Thymus (tissue), 11 donors: ENCODE results near the gene SYK. TPM values are rescaled to one million over a fixed set of nuclear protein-coding genes. Genes with fewer than 3 reads are reported as not detected.
A peak's percentile ranks its signal among the peaks of the same experiment; 100 is the strongest.

ENCODE experiments used
- DNase-seq, 9 donors: peaks; one replicate each; pipeline ENCODE4 v3.0.0-alpha.2; 2013; ENCODE audit warnings: low spot score in 9 of 9, low read depth in 6 of 9, missing footprints in 1 of 9
- H3K27ac ChIP-seq, 2 donors: one replicate each; pipeline ENCODE4 v1.5.1; 2013; ENCODE audit warnings: control low read depth in 1 of 2, low read depth in 1 of 2, low read length in 1 of 2, mild to moderate bottlenecking in 1 of 2, moderate library complexity in 1 of 2
- H3K27me3 ChIP-seq, 2 donors: one replicate each; pipeline ENCODE4 v1.5.1; 2013; ENCODE audit warnings: low read length in 1 of 2; ENCODE audit not compliant: control insufficient read depth in 2 of 2, insufficient read depth in 1 of 2
- H3K36me3 ChIP-seq, 2 donors: one replicate each; pipeline ENCODE4 v1.5.1; 2013; ENCODE audit warnings: low read length in 1 of 2, mild to moderate bottlenecking in 1 of 2, moderate library complexity in 1 of 2; ENCODE audit not compliant: control insufficient read depth in 2 of 2, insufficient read depth in 2 of 2
- H3K4me1 ChIP-seq, 2 donors: one replicate each; pipeline ENCODE4 v1.5.1; 2013; ENCODE audit warnings: low read length in 2 of 2; ENCODE audit not compliant: control insufficient read depth in 2 of 2, insufficient read depth in 2 of 2
- H3K4me3 ChIP-seq, 2 donors: one replicate each; pipeline ENCODE4 v1.5.1; 2013; ENCODE audit warnings: low read length in 2 of 2, control low read depth in 1 of 2, mild to moderate bottlenecking in 1 of 2
- H3K9me3 ChIP-seq, 2 donors: one replicate each; pipeline ENCODE4 v1.5.1; 2013; ENCODE audit warnings: low read length in 1 of 2, mild to moderate bottlenecking in 1 of 2; ENCODE audit not compliant: control insufficient read depth in 2 of 2, insufficient read depth in 1 of 2
- WGBS: extraction: QIAGEN DNeasy Blood & Tissue Kit; methylation state at CpG from one replicate; pipeline ENCODE4 v1.1.7; 2013; 5-methylcytosine and 5-hydroxymethylcytosine counted together
- polyA plus RNA-seq: library from polyadenylated mRNA; stranded (reverse); fragments of 200-250 nt; gene quantifications from one replicate; pipeline ENCODE4 v1.2.3, GENCODE V29; 2013
- total RNA-seq: library from RNA; stranded (reverse); fragments of 120-200 nt; gene quantifications from one replicate; pipeline ENCODE4 v1.2.4, GENCODE V29; 2013
- donor health status: healthy.

The SYK gene
- total and polyA plus RNA-seq, 2 donors: 22.2 to 55.9 TPM

- no peak for DNase-seq
- WGBS: 53% methylated on average over 6 of the region's 6 CpGs
These were observed 55.5 kb downstream of the SYK start for GRCh38 chr9:90857091-90857490.

DNA sequence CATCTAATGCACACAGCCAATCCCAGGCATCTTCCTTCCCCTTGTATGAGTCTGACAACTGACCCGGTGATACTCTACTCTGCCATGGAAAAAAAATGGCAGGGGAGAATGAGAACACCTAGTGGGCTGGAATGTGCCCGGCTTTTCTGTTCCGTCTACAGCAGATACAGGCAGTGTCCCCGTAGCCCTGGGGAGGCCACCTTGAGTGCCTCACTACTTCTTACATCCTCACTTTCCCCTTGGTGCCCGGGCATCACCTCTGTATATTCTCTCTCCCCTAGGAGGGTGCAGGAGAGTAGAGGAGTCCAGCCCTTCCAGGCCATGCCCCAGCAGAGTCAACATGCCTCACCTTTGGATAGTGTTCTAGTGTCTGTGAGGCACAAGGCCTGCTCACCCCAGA, 56.2 kb downstream of the SYK start:
- DNase-seq: no peak
- no peaks in the 10 kb centered on the region for H3K9me3 ChIP-seq
- H3K27ac ChIP-seq: no peak overlapping the region
- no peaks in the 10 kb centered on the region for H3K27me3 ChIP-seq
- H3K36me3 ChIP-seq: peaks cover 37 to 40% of the 10 kb centered on the region in 2 donors
- peaks cover 0 to 22% of the 10 kb centered on the region in 2 donors for H3K4me1 ChIP-seq
- WGBS: 87% methylated on average over 5 of the region's 5 CpGs
- H3K4me3 ChIP-seq: no peak overlapping the region

More at GRCh38 chr9:90857091-90857490, 55.5 kb downstream of the SYK start:
- Histone ChIP-seq H3K9me3 (no peaks in the 10 kb centered on the region), H3K4me1 (peaks cover 0 to 22% of the 10 kb centered on the region in 2 donors), H3K4me3 (no peak overlapping the region), H3K27me3 (no peaks in the 10 kb centered on the region), H3K36me3 (peaks cover 30 to 35% of the 10 kb centered on the region in 2 donors), H3K27ac (no peak overlapping the region)

- WGBS: 71% methylated on average over 4 of the region's 4 CpGs
- Histone ChIP-seq H3K9me3 (no peaks in the 10 kb centered on the region), H3K27ac (no peak overlapping the region), H3K36me3 (peaks cover 39 to 42% of the 10 kb centered on the region in 2 donors), H3K27me3 (no peaks in the 10 kb centered on the region), H3K4me1 (peaks cover 0 to 22% of the 10 kb centered on the region in 2 donors), H3K4me3 (no peak overlapping the region)
- DNase-seq: no peak
These were observed 56.9 kb downstream of the SYK start for GRCh38 chr9:90858457-90858901.

- no peak for DNase-seq
- Histone ChIP-seq H3K27me3 (no peaks in the 10 kb centered on the region), H3K36me3 (peaks cover 49 to 54% of the 10 kb centered on the region in 2 donors), H3K4me3 (no peak overlapping the region), H3K9me3 (no peaks in the 10 kb centered on the region), H3K27ac (no peak overlapping the region), H3K4me1 (peaks cover 0 to 24% of the 10 kb centered on the region in 2 donors)
- 77% methylated on average over 5 of the region's 5 CpGs for WGBS
These were observed 58.8 kb downstream of the SYK start for GRCh38 chr9:90860382-90860781.

DNA sequence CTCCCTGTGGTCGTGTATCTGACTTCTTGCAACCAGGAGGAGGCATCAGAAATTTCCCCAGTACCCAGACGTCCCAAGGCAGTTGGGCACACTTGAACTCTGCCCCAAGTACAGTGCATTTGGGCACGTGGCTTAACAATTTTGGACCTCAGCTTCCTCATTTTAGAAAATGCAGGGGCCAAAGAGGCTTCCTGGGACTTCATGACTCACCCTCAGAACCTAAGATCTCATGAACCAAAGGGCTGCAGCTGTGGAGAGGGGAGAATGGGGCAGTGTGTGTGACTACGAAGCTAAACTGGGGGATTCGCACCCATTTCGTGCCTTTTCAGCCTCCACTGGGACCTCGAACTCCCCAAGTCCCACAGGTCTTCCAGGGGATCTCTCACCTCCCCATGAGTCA, 59.2 kb downstream of the SYK start:
- no peaks in the 10 kb centered on the region for H3K27me3 ChIP-seq
- H3K4me1 ChIP-seq: peaks cover 0 to 24% of the 10 kb centered on the region in 2 donors
- H3K9me3 ChIP-seq: no peaks in the 10 kb centered on the region
- H3K27ac ChIP-seq: no peak overlapping the region
- DNase-seq: no peak
- no peak overlapping the region for H3K4me3 ChIP-seq
- peaks cover 49 to 55% of the 10 kb centered on the region in 2 donors for H3K36me3 ChIP-seq
- WGBS: 87% methylated on average over 7 of the region's 7 CpGs

DNA sequence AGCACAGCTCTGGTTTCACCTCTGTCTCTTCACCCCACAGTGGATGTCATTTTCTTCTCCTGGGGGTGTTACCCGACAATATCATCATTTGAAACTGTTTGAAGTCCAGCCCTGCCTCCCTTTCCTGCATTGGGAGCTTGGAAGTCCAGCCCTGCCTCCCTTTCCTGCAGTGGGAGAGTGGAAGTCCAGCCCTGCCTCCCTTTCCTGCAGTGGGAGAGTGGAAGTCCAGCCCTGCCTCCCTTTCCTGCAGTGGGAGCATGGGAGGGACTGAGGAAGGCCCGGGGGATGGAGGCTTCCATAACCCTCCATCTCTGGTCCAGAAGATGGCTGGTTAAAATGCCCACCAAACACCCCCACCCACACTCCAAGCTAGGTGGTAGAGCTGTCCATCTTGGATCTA, 59.8 kb downstream of the SYK start:
- 100% methylated on average over 2 of the region's 2 CpGs for WGBS
- Histone ChIP-seq H3K36me3 (peaks cover 53 to 60% of the 10 kb centered on the region in 2 donors), H3K4me1 (peaks cover 0 to 24% of the 10 kb centered on the region in 2 donors)

GRCh38 chr9:90861826-90862740, 60.5 kb downstream of the SYK start:
- H3K36me3 ChIP-seq: peaks cover 58 to 67% of the 10 kb centered on the region in 2 donors
- H3K4me3 ChIP-seq: no peak overlapping the region
- H3K4me1 ChIP-seq: peaks cover 0 to 21% of the 10 kb centered on the region in 2 donors
- 94% methylated on average over 16 of the region's 16 CpGs for WGBS
- DNase-seq: no peak
- no peak overlapping the region for H3K27ac ChIP-seq
- no peaks in the 10 kb centered on the region for H3K27me3 ChIP-seq
- H3K9me3 ChIP-seq: no peaks in the 10 kb centered on the region

More for the DNA sequence above, 59.8 kb downstream of the SYK start:
- H3K4me3 ChIP-seq: no peak overlapping the region
- no peaks in the 10 kb centered on the region for H3K9me3 ChIP-seq
- H3K27ac ChIP-seq: no peak overlapping the region
- no peaks in the 10 kb centered on the region for H3K27me3 ChIP-seq
- no peak for DNase-seq

DNA sequence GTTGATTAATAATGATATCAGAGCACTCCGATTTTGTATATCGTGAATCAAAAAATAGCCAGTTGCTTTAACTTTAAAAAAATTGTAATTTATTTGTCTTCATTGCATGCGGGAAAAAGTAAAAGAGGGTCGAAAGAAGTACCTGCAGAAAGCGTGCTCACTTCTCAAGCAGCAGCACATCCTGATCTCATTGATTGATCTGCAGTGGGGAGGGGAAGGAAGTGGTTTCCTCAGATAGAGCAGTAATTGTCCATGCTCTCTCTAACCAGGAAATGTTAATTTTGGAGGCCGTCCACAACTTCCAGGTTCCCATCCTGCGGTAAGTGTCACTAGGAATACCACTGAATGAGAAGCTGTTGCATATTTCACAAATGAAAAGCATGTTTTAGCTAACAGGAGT, 63.2 kb downstream of the SYK start:
- no peaks in the 10 kb centered on the region for H3K27me3 ChIP-seq
- 82% methylated on average over 7 of the region's 7 CpGs for WGBS
- peaks cover 0 to 9% of the 10 kb centered on the region in 2 donors for H3K4me1 ChIP-seq

DNA sequence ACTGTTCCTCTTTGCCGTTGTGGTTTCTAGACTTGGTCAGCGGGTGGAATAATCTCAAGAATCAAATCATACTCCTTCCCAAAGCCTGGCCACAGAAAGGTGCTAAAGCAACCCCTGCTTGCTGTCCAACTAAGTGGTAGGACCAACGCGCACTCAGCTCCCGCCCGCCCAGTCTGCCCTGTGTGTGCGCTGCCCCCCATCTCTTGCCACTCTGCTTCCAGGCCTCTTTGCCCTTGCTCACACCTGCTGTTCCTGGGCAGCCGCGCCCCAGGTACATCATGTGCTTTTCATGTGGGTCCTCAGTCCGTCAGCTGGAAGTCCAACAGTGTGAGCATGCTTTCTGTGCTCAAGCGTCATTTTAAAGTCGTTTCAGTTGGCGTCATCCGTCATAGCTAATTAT, 65.5 kb downstream of the SYK start:
- H3K27ac ChIP-seq: no peak overlapping the region
- H3K36me3 ChIP-seq: peaks cover 38 to 51% of the 10 kb centered on the region in 2 donors
- no peak overlapping the region for H3K4me3 ChIP-seq
- 96% methylated on average over 14 of the region's 14 CpGs for WGBS
- H3K27me3 ChIP-seq: no peaks in the 10 kb centered on the region
- no peak for DNase-seq
- H3K9me3 ChIP-seq: no peaks in the 10 kb centered on the region
- peaks cover 0 to 9% of the 10 kb centered on the region in 2 donors for H3K4me1 ChIP-seq

More for the DNA sequence above, 63.2 kb downstream of the SYK start:
- Histone ChIP-seq H3K36me3 (peaks cover 53 to 61% of the 10 kb centered on the region in 2 donors), H3K9me3 (no peaks in the 10 kb centered on the region), H3K4me3 (no peak overlapping the region), H3K27ac (no peak overlapping the region)
- DNase-seq: peak in 1 of 9 donors; percentile 30
